HG03520 (cell line): ENCODE results near the gene DNMT3A.

Experiments
- ATAC-seq: cut with Tn5 transposase; IDR thresholded peaks from one replicate; pipeline ENCODE4 v1.9.1; 2021; ENCODE audit warnings: mild to moderate bottlenecking, moderate library complexity; ENCODE audit not compliant: unreplicated experiment

The DNMT3A gene

GRCh38 chr2:25245141-25245540, 96.6 kb downstream of the DNMT3A start:
- no peak for ATAC-seq

DNA sequence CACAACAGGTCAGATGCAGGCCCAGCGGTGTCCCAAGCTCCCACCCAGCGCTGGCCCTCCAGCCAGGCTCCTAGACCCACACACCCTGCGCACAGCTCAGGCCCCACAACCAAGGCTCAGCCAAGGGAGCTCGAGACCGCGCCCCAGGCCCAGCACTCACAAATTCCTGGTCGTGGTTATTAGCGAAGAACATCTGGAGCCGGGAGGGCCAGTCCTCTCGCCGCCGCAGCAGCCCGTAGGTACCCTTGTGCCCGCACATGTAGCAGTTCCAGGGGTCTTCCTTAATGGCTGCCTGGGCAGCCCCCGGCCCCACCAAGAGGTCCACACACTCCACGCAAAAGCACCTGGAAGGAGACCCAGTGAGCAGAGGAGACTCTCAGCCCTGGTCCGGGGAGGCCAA, 97.7 kb downstream of the DNMT3A start:
- no peak for ATAC-seq

GRCh38 chr2:25241452-25241851, 100.3 kb downstream of the DNMT3A start:
- no peak for ATAC-seq

DNA sequence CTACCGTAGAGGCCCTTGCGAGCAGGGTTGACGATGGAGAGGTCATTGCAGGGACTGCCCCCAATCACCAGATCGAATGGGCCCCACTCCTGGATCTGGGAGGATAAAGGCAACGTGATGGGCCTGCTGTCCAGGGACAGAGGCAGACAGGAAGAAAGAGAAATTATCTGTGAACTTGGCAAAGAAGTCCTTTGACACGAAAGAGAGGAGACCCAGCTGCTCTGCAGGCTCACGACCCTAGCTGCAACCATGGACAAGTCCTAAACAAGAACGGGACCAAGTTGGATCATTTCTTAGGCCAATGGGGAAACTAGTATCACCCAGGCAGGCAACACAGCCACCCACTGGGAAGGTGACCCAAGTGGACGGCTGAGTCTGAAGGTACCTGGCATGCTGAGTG, 101.1 kb downstream of the DNMT3A start:
- ATAC-seq = no peak

DNA sequence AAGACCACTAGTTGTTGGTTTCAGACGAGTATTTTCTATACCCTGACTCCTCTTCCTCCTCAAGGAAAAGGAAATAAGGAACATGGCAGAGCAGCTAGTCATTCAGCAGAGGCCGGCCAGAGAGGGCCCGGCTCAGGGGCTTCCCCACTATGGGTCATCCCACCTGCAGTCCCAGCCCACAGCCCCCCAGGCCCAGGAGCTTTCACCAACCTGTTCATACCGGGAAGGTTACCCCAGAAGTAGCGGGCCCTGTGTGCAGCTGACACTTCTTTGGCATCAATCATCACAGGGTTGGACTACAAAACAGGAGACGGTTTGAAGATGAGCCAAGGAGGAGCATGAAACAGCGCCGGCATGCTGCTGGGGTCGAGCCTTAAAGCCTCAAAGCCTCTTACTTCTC, 102.8 kb downstream of the DNMT3A start:
- ATAC-seq = no peak

- no peak for ATAC-seq
These were observed 104.0 kb downstream of the DNMT3A start for GRCh38 chr2:25237764-25238163.

- ATAC-seq = no peak
These were observed 105.0 kb downstream of the DNMT3A start for GRCh38 chr2:25236736-25237135.

DNA sequence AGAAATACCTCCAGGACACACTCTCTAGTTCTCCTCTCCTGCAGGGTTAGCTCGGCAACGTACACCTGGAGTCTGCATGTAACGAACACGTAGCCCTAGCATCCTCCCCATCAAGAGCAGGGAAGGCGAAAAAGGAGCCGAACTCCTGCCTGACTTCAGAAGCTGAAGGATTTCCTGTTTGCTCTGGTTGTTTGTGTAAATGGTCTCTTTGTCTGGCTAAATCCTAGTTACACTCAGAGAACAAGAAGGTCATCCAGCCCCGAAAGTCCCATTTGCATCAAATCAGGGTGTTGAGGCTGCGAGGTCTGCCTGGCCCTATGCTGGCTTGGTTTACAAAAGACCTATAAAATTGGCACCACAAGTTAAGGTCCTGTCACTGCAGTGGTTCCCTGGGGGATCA, 107.0 kb downstream of the DNMT3A start:
- ATAC-seq = no peak

DNA sequence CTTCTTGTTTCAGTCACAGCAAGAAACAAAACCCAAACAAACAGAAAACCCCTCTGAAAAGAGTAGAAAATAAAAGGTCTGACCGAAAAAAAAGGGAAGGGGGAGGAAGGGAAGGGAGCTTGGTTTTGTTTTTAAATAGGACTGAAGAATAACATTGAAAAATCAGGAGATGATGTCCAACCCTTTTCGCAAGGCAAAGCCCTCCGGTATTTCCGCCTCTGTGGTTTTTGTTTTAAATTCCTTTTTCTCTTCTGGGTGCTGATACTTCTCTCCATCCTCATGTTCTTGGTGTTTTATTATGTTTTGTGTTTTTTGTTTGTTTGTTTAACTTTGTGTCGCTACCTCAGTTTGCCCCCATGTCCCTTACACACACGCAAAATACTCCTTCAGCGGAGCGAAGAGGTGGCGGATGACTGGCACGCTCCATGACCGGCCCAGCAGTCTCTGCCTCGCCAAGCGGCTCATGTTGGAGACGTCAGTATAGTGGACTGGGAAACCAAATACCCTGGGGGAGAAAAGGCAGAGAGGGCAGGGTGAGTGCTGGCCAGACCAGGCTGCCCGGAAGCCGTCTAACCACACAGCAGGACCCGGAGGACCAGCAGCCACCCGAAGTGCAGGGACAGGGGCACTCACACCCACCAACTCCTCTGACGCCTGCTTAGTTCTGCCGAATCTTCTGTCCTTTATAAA, 107.7 kb downstream of the DNMT3A start:
- no peak for ATAC-seq

GRCh38 chr2:25232248-25232825, 109.4 kb downstream of the DNMT3A start:
- no peak for ATAC-seq

GRCh38 chr2:25230948-25231311, 110.8 kb downstream of the DNMT3A start:
- no peak for ATAC-seq

- no peak for ATAC-seq
These were observed 111.4 kb downstream of the DNMT3A start for GRCh38 chr2:25230198-25230947.

DNA sequence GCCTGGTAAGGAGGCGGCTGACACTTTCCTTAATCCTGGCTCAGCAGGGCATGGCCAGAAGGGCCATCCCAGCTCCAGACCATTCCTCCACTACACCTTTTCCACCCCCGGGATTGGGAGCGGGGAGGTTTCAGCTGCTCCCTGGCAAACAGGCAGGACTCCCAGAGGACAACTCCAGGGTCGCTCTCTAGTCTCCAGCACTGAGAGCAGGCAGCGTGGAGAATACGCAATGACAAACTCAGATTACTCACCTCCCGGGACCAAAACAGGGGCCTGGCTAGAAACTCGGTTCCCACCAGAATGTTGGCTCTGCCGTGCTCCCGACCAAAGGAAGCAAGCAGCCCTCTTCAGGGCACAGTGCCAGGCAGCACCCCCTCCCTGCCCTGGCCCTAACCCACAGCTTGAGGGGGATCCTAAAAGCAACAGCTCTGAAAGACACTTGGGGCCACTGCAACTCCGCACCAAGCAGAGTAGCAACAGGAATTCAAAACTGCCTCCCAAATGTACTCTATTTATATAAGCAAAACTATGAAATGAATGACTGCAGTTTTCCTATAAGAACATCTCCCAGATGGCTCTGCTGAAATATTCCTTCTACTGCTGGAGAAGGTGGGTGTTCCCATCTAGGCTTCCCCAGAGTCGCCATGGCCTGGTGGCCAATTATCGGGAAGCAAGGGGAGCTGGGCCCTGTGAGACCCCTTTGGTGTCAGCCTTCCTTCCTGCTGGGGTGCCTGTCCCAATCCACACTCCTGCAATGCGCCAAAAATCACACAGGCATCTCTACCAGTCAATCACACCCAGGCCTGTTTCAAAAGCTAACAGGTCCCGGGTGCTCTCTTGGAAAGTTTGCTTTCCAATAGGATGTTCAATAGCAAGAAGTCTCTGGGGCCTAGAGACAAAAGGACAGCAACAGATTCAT, 112.2 kb downstream of the DNMT3A start:
- no peak for ATAC-seq

- ATAC-seq = no peak
These were observed 112.9 kb downstream of the DNMT3A start for GRCh38 chr2:25228848-25229278.

GRCh38 chr2:25227576-25227975, 114.1 kb downstream of the DNMT3A start:
- no peak for ATAC-seq

DNA sequence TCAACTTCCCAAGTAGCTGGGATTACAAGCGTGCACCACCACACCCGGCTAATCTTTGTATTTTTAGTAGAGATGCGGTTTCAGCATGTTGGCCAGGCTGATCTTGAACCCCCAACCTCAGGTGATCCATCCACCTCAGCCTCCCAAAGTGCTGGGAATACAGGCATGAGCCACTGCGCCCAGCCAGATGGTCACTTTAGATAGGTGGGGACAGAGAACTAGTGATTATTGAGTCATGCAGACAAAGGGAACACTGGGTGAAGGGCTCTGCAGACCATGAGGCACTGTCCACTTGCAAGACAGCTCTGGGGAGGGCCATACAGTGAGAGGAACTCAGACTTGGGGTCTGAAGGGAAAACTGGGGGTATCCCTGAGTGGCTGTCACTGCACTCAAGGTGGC, 114.9 kb downstream of the DNMT3A start:
- ATAC-seq = no peak

DNA sequence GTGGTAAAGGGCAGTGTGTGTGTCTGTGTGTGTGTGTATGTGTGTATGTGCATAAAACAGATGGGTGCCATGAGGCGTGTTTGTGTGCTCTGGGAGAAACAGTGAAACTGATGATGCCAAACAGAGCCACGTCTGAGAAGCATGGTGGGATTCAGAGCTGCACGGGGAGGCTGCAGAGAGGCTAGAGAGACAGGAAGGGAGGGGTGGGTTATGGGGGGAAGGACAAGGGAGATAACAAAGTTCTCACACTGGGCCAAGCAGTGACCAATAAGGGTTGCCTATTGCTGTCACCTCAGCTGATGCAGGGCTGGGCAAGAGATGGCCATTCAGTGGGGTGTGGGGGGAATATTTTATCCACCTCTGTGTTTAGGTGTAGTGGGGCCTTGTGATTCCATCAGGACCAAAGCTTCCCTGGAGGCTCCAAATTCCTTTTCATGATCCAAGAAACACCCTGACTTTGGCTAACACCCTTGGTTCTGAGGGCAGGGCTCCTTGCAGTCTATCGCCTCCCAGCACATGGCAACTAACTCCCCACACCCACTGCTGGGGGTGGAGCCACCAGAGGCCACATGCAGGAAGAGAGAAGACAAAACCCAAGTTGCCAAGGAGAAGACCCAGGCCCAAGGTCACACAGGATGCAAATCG, 119.1 kb downstream of the DNMT3A start:
- no peak for ATAC-seq

DNA sequence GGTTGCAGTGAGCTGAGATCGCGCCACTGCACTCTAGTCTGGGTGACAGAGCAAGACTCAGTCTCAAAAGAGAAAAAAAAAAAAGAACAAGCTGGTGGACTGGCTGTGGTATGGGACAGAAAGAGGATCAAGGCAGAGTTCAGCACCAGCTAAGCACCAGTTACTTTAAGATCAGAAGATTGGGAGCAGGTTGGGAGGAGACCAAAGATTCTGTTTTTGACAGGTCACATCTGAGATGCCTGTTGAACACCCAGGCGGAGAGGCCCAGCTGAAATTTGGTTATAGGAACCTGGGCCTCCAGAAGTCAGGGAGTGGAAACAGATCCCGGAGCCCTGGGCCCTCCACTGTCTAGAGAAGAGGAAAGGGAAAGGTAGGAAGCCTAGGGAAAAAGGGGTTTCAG, 120.1 kb downstream of the DNMT3A start:
- ATAC-seq = no peak

GRCh38 chr2:25220313-25220712, 121.4 kb downstream of the DNMT3A start:
- ATAC-seq = no peak

DNA sequence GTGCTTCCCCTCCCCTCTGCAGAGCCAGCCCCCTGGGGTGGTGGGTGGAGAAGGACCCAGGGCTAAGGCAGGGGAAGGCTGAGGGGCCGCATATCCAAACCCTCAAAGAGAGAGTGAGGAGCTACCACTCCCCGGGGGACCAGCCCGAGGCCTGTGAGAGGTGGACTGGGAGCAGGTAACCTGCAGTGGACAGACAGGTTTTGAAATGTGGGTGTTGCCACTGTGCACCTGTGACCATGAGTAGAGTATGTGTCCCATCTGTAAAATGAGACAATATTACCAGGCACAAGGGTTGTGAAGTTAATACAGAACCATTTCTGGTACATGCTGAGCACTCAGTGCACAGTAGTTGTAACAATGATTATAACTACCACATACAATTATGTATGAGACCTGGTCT, 122.1 kb downstream of the DNMT3A start:
- ATAC-seq = no peak

- no peak for ATAC-seq
These were observed 123.6 kb downstream of the DNMT3A start for GRCh38 chr2:25218100-25218499.
